HCT116 (cell line): ENCODE data around the gene CCL28.

Source experiments
- EZH2 ChIP-seq: fragments of 200-600 bp; sonication (generic); IDR thresholded peaks from 2 replicates; pipeline ENCODE4 v1.6.1; 2017; ENCODE audit warnings: antibody characterized with exemption, mixed run types
- POLR2AphosphoS5 ChIP-seq: IDR thresholded peaks from 2 replicates; pipeline ENCODE4 v1.6.1; 2011; ENCODE audit warnings: mild to moderate bottlenecking, low read depth, low read length, moderate library complexity
- TF ChIP-seq, protein P1 (sequence below): IDR thresholded peaks from 2 replicates; pipeline ENCODE4 v1.6.1; 2012
- TF ChIP-seq, protein P2 (sequence below), 3 experiments: fragments of 200-600 bp in 1 of 3; sonication (generic) in 1 of 3; IDR thresholded peaks in 2 of 3; conservative IDR thresholded peaks in 1 of 3; 2 replicates each; pipeline ENCODE4 v1.5.1; 2012 to 2017; ENCODE audit warnings: low read depth in 2 of 3, low read length in 2 of 3, antibody characterized with exemption in 1 of 3, borderline replicate concordance in 1 of 3, control low read depth in 1 of 3, mild to moderate bottlenecking in 1 of 3, mixed read lengths in 1 of 3, mixed run types in 1 of 3, moderate library complexity in 1 of 3; ENCODE audit not compliant: insufficient read depth in 1 of 3

- TF ChIP-seq, protein P1, sequence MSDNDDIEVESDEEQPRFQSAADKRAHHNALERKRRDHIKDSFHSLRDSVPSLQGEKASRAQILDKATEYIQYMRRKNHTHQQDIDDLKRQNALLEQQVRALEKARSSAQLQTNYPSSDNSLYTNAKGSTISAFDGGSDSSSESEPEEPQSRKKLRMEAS: no peak
- TF ChIP-seq, protein P2, sequence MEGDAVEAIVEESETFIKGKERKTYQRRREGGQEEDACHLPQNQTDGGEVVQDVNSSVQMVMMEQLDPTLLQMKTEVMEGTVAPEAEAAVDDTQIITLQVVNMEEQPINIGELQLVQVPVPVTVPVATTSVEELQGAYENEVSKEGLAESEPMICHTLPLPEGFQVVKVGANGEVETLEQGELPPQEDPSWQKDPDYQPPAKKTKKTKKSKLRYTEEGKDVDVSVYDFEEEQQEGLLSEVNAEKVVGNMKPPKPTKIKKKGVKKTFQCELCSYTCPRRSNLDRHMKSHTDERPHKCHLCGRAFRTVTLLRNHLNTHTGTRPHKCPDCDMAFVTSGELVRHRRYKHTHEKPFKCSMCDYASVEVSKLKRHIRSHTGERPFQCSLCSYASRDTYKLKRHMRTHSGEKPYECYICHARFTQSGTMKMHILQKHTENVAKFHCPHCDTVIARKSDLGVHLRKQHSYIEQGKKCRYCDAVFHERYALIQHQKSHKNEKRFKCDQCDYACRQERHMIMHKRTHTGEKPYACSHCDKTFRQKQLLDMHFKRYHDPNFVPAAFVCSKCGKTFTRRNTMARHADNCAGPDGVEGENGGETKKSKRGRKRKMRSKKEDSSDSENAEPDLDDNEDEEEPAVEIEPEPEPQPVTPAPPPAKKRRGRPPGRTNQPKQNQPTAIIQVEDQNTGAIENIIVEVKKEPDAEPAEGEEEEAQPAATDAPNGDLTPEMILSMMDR (IDR thresholded peaks at IDR 0.05 in 2 of 3, conservative IDR thresholded peaks at IDR 0.05 in 1 of 3; ENCODE audit: borderline replicate concordance in 1 of 3, insufficient read depth in 1 of 3, low read depth in 2 of 3, low read length in 2 of 3): no peak
- TF ChIP-seq POLR2AphosphoS5: no peak
- no peak for TF ChIP-seq EZH2
Observed at GRCh38 chr5:43416803-43417394, 4.7 kb upstream of the CCL28 start.
